CD14-positive monocyte (primary cell): ENCODE measurements around the gene EIF4B. TPM values are rescaled to one million over a fixed set of nuclear protein-coding genes. Genes with fewer than 3 reads are reported as not detected.

Experiments used
- DNase-seq, 3 donors: peaks; one replicate each; pipeline ENCODE4 v3.0.0-alpha.2; 2011 to 2022
- H2AFZ ChIP-seq: 2 replicates; pipeline ENCODE4 v1.6.0; 2012; ENCODE audit warnings: mild to moderate bottlenecking, low read depth, low read length, inconsistent platforms; ENCODE audit not compliant: insufficient read depth, poor library complexity, severe bottlenecking
- H3K27ac ChIP-seq, 2 donors: 1 replicate in 1 of 2; 2 replicates in 1 of 2; pipeline ENCODE4 v1.5.1; 2012 to 2013; ENCODE audit warnings: low read length in 2 of 2, control low read depth in 1 of 2, inconsistent platforms in 1 of 2, low read depth in 1 of 2, mild to moderate bottlenecking in 1 of 2
- H3K27me3 ChIP-seq, 2 donors: one replicate each; pipeline versions ENCODE4 v1.6.0 to v1.6.1; 2011 to 2013; ENCODE audit warnings: low read length in 2 of 2; ENCODE audit not compliant: control insufficient read depth in 2 of 2, insufficient read depth in 2 of 2
- H3K36me3 ChIP-seq, 2 donors: replicated peaks in 1 of 2; 1 replicate in 1 of 2; 2 replicates in 1 of 2; pipeline versions ENCODE4 v1.5.1 to v1.6.1; 2012 to 2013; ENCODE audit warnings: low read length in 2 of 2, control low read depth in 1 of 2, inconsistent platforms in 1 of 2, mild to moderate bottlenecking in 1 of 2; ENCODE audit not compliant: insufficient read depth in 2 of 2, control insufficient read depth in 1 of 2
- H3K4me1 ChIP-seq, 2 donors: 1 replicate in 1 of 2; 2 replicates in 1 of 2; pipeline versions ENCODE4 v1.5.1 to v1.6.1; 2012 to 2013; ENCODE audit warnings: low read length in 2 of 2, control low read depth in 1 of 2, inconsistent platforms in 1 of 2, mild to moderate bottlenecking in 1 of 2, moderate library complexity in 1 of 2; ENCODE audit not compliant: insufficient read depth in 2 of 2, control insufficient read depth in 1 of 2
- H3K4me2 ChIP-seq: replicated peaks from 2 replicates; pipeline ENCODE3; 2012; ENCODE audit warnings: low read length, moderate library complexity, mild to moderate bottlenecking; ENCODE audit not compliant: poor library complexity, severe bottlenecking; ENCODE audit errors: extremely low read depth
- H3K4me3 ChIP-seq, 3 experiments: fragments of 200-600 bp in 1 of 3; sonication (generic) in 1 of 3; replicated peaks in 1 of 3; 1 replicate in 2 of 3; 2 replicates in 1 of 3; pipeline ENCODE4 v1.5.1; 2011 to 2013; ENCODE audit warnings: low read length in 3 of 3, mild to moderate bottlenecking in 3 of 3, control low read depth in 2 of 3, low read depth in 2 of 3, inconsistent platforms in 1 of 3, moderate library complexity in 1 of 3
- H3K79me2 ChIP-seq: 2 replicates; pipeline ENCODE4 v1.6.0; 2012; ENCODE audit warnings: mild to moderate bottlenecking, control low read depth, inconsistent platforms, low read length, moderate library complexity; ENCODE audit not compliant: insufficient read depth
- H3K9ac ChIP-seq: 2 replicates; pipeline ENCODE4 v1.6.0; 2017; ENCODE audit warnings: low read length, mild to moderate bottlenecking; ENCODE audit not compliant: insufficient read depth, poor library complexity, severe bottlenecking
- H3K9me3 ChIP-seq, 2 donors: replicated peaks in 1 of 2; 1 replicate in 1 of 2; 2 replicates in 1 of 2; pipeline versions ENCODE4 v1.5.1 to v1.6.1; 2012 to 2013; ENCODE audit warnings: low read length in 2 of 2, control low read depth in 1 of 2; ENCODE audit not compliant: control insufficient read depth in 1 of 2, insufficient read depth in 1 of 2
- H4K20me1 ChIP-seq: 2 replicates; pipeline ENCODE4 v1.6.0; 2012; ENCODE audit warnings: mild to moderate bottlenecking, low read length, control low read depth, moderate library complexity; ENCODE audit not compliant: insufficient read depth
- H3K27ac Mint-ChIP-seq, 7 donors: one replicate each; pipeline ENCODE4 v1.8.0; 2020; ENCODE audit warnings: mild to moderate bottlenecking in 7 of 7, mixed read lengths in 7 of 7, moderate library complexity in 6 of 7, inconsistent platforms in 2 of 7
- H3K27me3 Mint-ChIP-seq, 3 donors: one replicate each; pipeline ENCODE4 v1.8.0; 2021 to 2022; ENCODE audit warnings: low read depth in 3 of 3, mild to moderate bottlenecking in 3 of 3, mixed read lengths in 3 of 3, moderate library complexity in 3 of 3, inconsistent platforms in 1 of 3
- H3K36me3 Mint-ChIP-seq, 2 donors: one replicate each; pipeline ENCODE4 v1.8.0; 2020; ENCODE audit warnings: mixed read lengths in 2 of 2, inconsistent platforms in 1 of 2, mild to moderate bottlenecking in 1 of 2
- H3K4me1 Mint-ChIP-seq: one replicate; pipeline ENCODE4 v1.8.0; 2020; ENCODE audit warnings: mild to moderate bottlenecking, mixed read lengths
- H3K4me3 Mint-ChIP-seq, 2 donors: one replicate each; pipeline ENCODE4 v1.8.0; 2020; ENCODE audit warnings: mild to moderate bottlenecking in 2 of 2, mixed read lengths in 2 of 2, moderate library complexity in 1 of 2
- H3K9me3 Mint-ChIP-seq, 7 donors: one replicate each; pipeline ENCODE4 v1.8.0; 2020 to 2022; ENCODE audit warnings: mixed read lengths in 7 of 7, mild to moderate bottlenecking in 6 of 7, moderate library complexity in 6 of 7, inconsistent platforms in 2 of 7
- CTCF ChIP-seq: fragments of 200-600 bp; IDR thresholded peaks from one replicate; pipeline ENCODE4 v1.8.0; 2022; ENCODE audit warnings: antibody characterized with exemption, mild to moderate bottlenecking
- WGBS: methylation state at CpG from one replicate; pipeline ENCODE4 v1.1.5; 2013; ENCODE audit warnings: missing lambda C conversion rate; ENCODE audit not compliant: insufficient coverage; 5-methylcytosine and 5-hydroxymethylcytosine counted together
- intact Hi-C, 2 donors: fragments of 100-400 bp; cut with micrococcal nuclease; formaldehyde crosslinking; loops; one replicate each; pipeline versions ENCODE4 v1.15.0 to v1.15.1; 2023
- polyA plus RNA-seq, 3 donors: library from polyadenylated mRNA; depleted of rRNA in 1 of 3; unstranded in 2 of 3; stranded (reverse) in 1 of 3; fragments of 300-500 nt in 2 of 3; fragments of >200 nt in 1 of 3; fragmentation: Illumina TruSeq in 2 of 3; gene quantifications; 1 replicate in 2 of 3; 2 replicates in 1 of 3; pipeline ENCODE4 v1.2.3, GENCODE V29; 2012 to 2021

Gene EIF4B
- polyA plus RNA-seq, 3 donors = 41.2 to 185 (median 58.6) TPM

GRCh38 chr12:53064613-53065436 lies 58.6 kb downstream of the EIF4B start:
- no peak for DNase-seq
- Histone ChIP-seq H3K4me1 (peaks cover 4 to 15% of the 10 kb centered on the region in 2 donors), H3K4me3 (no peak overlapping the region), H3K4me2 (no peak overlapping the region), H3K27me3 (no peaks in the 10 kb centered on the region), H3K27ac (no peak overlapping the region), H4K20me1 (peaks cover 23% of the 10 kb centered on the region), H3K9ac (no peak overlapping the region), H3K79me2 (no peaks in the 10 kb centered on the region), H2AFZ (no peak overlapping the region), H3K9me3 (no peaks in the 10 kb centered on the region), H3K36me3 (peaks cover 42 to 60% of the 10 kb centered on the region in 2 donors)
- Mint-ChIP-seq H3K27me3 (peaks cover 0 to 10% (median 6%) of the 10 kb centered on the region in 3 donors), H3K4me1 (peaks cover 18% of the 10 kb centered on the region), H3K4me3 (no peak overlapping the region), H3K27ac (peak overlapping the region in 2 of 7 donors; percentile 53 to 80), H3K9me3 (peaks cover 0 to 1% (median 0%) of the 10 kb centered on the region in 7 donors), H3K36me3 (peaks cover 64 to 68% of the 10 kb centered on the region in 2 donors)
- no peak for TF ChIP-seq CTCF
- intact Hi-C loops = loop anchor here (5.0 kb wide), 2 partner anchors 37 to 132 kb away; partner anchors contain the start of gene SOAT2 (in 1 of the 2)
- WGBS = 98% methylated on average over 6 of the region's 11 CpGs

- no peaks in the 10 kb centered on the region for H3K79me2 ChIP-seq
- 85% methylated on average over 3 of the region's 7 CpGs for WGBS
- H3K4me1 ChIP-seq = peaks cover 4 to 15% of the 10 kb centered on the region in 2 donors
- TF ChIP-seq CTCF = no peak
- Mint-ChIP-seq H3K27me3 (peaks cover 0 to 7% (median 3%) of the 10 kb centered on the region in 3 donors), H3K27ac (peak overlapping the region in 2 of 7 donors; percentile 4 to 53), H3K4me1 (peaks cover 18% of the 10 kb centered on the region), H3K4me3 (no peak overlapping the region), H3K36me3 (peaks cover 70 to 74% of the 10 kb centered on the region in 2 donors), H3K9me3 (peaks cover 0 to 1% (median 0%) of the 10 kb centered on the region in 7 donors)
- DNase-seq = no peak
- H3K27me3 ChIP-seq = no peaks in the 10 kb centered on the region
- no peak overlapping the region for H3K27ac ChIP-seq
- intact Hi-C loops = loop anchor here (5.0 kb wide), 2 partner anchors 37 to 132 kb away; partner anchors contain the start of gene SOAT2 (in 1 of the 2)
- no peak overlapping the region for H3K4me2 ChIP-seq
- H2AFZ ChIP-seq = no peak overlapping the region
- no peak overlapping the region for H3K4me3 ChIP-seq
- peaks cover 49 to 67% of the 10 kb centered on the region in 2 donors for H3K36me3 ChIP-seq
- peaks cover 23% of the 10 kb centered on the region for H4K20me1 ChIP-seq
- no peak overlapping the region for H3K9ac ChIP-seq
- no peaks in the 10 kb centered on the region for H3K9me3 ChIP-seq
Observed at GRCh38 chr12:53065470-53065869, 59.2 kb downstream of the EIF4B start.
